ENCODE measurements around the gene CD1B. TPM values are rescaled to one million over a fixed set of nuclear protein-coding genes. Genes with fewer than 3 reads are reported as not detected.
A peak's percentile ranks its signal among the peaks of the same experiment; 100 is the strongest.
"Not testable (repeated sequence)": the region's sequence is repeated elsewhere in the genome, so short reads cannot be mapped to it uniquely, and the experiment has no call there.

CD1B gene
- total RNA-seq (2014; rRNA removed; shearing (Covaris generic)), result not detected in 2 replicates

GRCh38 chr1:158331481-158332150, at the start of gene CD1B:
Gene CD1B (minus strand): TSS chr1:158331531. CDS start chr1:158331423, 108 bp downstream.
- no peak for DNase-seq (ENCODE audit: low read depth)

GRCh38 chr1:158374860-158375259, 43.5 kb upstream of the CD1B start:
- DNase-seq (ENCODE audit: low read depth), result no peak

GRCh38 chr1:158374101-158374500, 42.8 kb upstream of the CD1B start:
- DNase-seq (ENCODE audit: low read depth), result not testable (repeated sequence)

- DNase-seq (ENCODE audit: low read depth), result no peak
These were observed 40.0 kb upstream of the CD1B start for GRCh38 chr1:158371188-158371953.

- no peak for DNase-seq (ENCODE audit: low read depth)
These were observed 35.5 kb upstream of the CD1B start for GRCh38 chr1:158366783-158367182.

GRCh38 chr1:158362941-158363340, 31.6 kb upstream of the CD1B start:
- no peak for DNase-seq (ENCODE audit: low read depth)

- no peak for DNase-seq (ENCODE audit: low read depth)
These were observed 31.2 kb upstream of the CD1B start for GRCh38 chr1:158362482-158362881.

- DNase-seq (ENCODE audit: low read depth), result no peak
These were observed 26.1 kb upstream of the CD1B start for GRCh38 chr1:158357441-158357840.

- DNase-seq (ENCODE audit: low read depth), result no peak
These were observed 25.3 kb upstream of the CD1B start for GRCh38 chr1:158356616-158357015.

GRCh38 chr1:158355773-158356285, 24.5 kb upstream of the CD1B start:
- DNase-seq (ENCODE audit: low read depth), result no peak

GRCh38 chr1:158354255-158354654, 22.9 kb upstream of the CD1B start:
- no peak for DNase-seq (ENCODE audit: low read depth)

GRCh38 chr1:158353303-158354075, 22.2 kb upstream of the CD1B start, which contains the start of gene CD1E:
Gene CD1E (plus strand): TSS chr1:158353894. CDS start chr1:158353989, 95 bp downstream.
- DNase-seq (ENCODE audit: low read depth), result no peak

- not testable (repeated sequence) for DNase-seq (ENCODE audit: low read depth)
These were observed 17.6 kb upstream of the CD1B start for GRCh38 chr1:158348946-158349345.

GRCh38 chr1:158336413-158336812, 5.1 kb upstream of the CD1B start:
- DNase-seq (ENCODE audit: low read depth), result not testable (repeated sequence)

GRCh38 chr1:158335213-158335532, 3.8 kb upstream of the CD1B start:
- DNase-seq (ENCODE audit: low read depth), result no peak

- DNase-seq (ENCODE audit: low read depth), result no peak
These were observed 3.3 kb upstream of the CD1B start for GRCh38 chr1:158334526-158335212.

GRCh38 chr1:158333405-158334155, 2.2 kb upstream of the CD1B start:
- DNase-seq (ENCODE audit: low read depth), result no peak

- no peak for DNase-seq (ENCODE audit: low read depth)
These were observed 265 bp downstream of the CD1B start for GRCh38 chr1:158331106-158331425.

- DNase-seq (ENCODE audit: low read depth), result no peak
These were observed 783 bp downstream of the CD1B start for GRCh38 chr1:158330391-158331105.

GRCh38 chr1:158329733-158330132, 1.6 kb downstream of the CD1B start:
- peak; percentile 12 for DNase-seq (ENCODE audit: low read depth)

Measured in RPMI7951 (cell line).